AG04449 (cell line): ENCODE measurements around the gene STOM.
A peak's percentile ranks its signal among the peaks of the same experiment; 100 is the strongest.

ENCODE experiments used
- CTCF ChIA-PET: fragments of 350-600 bp; formaldehyde crosslinking; extraction: SDS; loops from one replicate; lab custom pipeline; 2021; ENCODE audit warnings: antibody characterized with exemption; lab: Yijun Ruan, JAX
- POLR2A ChIA-PET: fragments of 400-600, 350-600 bp; formaldehyde crosslinking; extraction: SDS; loops from one replicate; lab custom pipeline; 2020; ENCODE audit warnings: antibody characterized with exemption, inconsistent platforms; lab: Yijun Ruan, JAX
- DNase-seq: peaks from one replicate; pipeline ENCODE4 v3.0.0-alpha.2; 2010; ENCODE audit warnings: low read depth, low spot score
- H3K4me3 ChIP-seq: 2 replicates; pipeline ENCODE4 v1.5.1; 2011; ENCODE audit warnings: low read depth, mild to moderate bottlenecking, control low read depth, low read length
- CTCF ChIP-seq: IDR thresholded peaks from one replicate; pipeline ENCODE4 v1.5.1; 2011; ENCODE audit warnings: mild to moderate bottlenecking, moderate library complexity, low read length, control low read depth, inconsistent platforms; ENCODE audit not compliant: insufficient read depth; ENCODE audit errors: missing control alignments

STOM gene

GRCh38 chr9:121369595-121370265 is at the start of gene STOM:
STOM (minus strand) TSS chr9:121370250; CDS start chr9:121370187, 63 bp downstream.
- DNase-seq: no peak
- H3K4me3 ChIP-seq: peak within 1 kb of the TSS; percentile 82
- CTCF ChIA-PET: interaction anchor here (0.9 to 1.4 kb wide), 5 partner anchors 8 to 156 kb away, joined by 3 to 11 read pairs (median 4); no protein-coding TSS in a partner anchor
- TF ChIP-seq CTCF: no peak
- POLR2A ChIA-PET: interaction anchor here (0.7 to 0.8 kb wide), 2 partner anchors 9 to 28 kb away, joined by 3 to 4 read pairs; no protein-coding TSS in a partner anchor

- POLR2A ChIA-PET: no interaction called here
Observed at GRCh38 chr9:121411993-121412392, 41.9 kb upstream of the STOM start.

GRCh38 chr9:121405899-121406298 is 35.8 kb upstream of the STOM start:
- ChIA-PET CTCF (interaction anchor here (0.8 to 29.4 kb wide), 4 partner anchors 12 to 192 kb away, joined by 3 to 597 read pairs (median 7); no protein-coding TSS in a partner anchor), POLR2A (no interaction called here)
- no peak for DNase-seq
- TF ChIP-seq CTCF: no peak
- H3K4me3 ChIP-seq: no peak overlapping the region

More at GRCh38 chr9:121411993-121412392, 41.9 kb upstream of the STOM start:
- CTCF ChIA-PET: interaction anchor here (1.0 to 29.4 kb wide), 3 partner anchors 10 to 94 kb away, joined by 4 to 597 read pairs (median 5); no protein-coding TSS in a partner anchor
- H3K4me3 ChIP-seq: no peak overlapping the region
- no peak for DNase-seq
- TF ChIP-seq CTCF: no peak

- TF ChIP-seq CTCF: no peak
- ChIA-PET CTCF (interaction anchor here (1.9 to 29.4 kb wide), 4 partner anchors 87 to 424 kb away, joined by 6 to 597 read pairs (median 124); no protein-coding TSS in a partner anchor), POLR2A (no interaction called here)
- DNase-seq: no peak
- H3K4me3 ChIP-seq: no peak overlapping the region
Observed at GRCh38 chr9:121404906-121405305, 34.9 kb upstream of the STOM start.

GRCh38 chr9:121399883-121400607 is 30.0 kb upstream of the STOM start:
- CTCF ChIA-PET: interaction anchor here (0.6 to 29.4 kb wide), 50 partner anchors 9 to 657 kb away, joined by 3 to 597 read pairs (median 4); partner anchors contain the start of gene GSN
- peak; percentile 28 for TF ChIP-seq CTCF
- H3K4me3 ChIP-seq: no peak overlapping the region
- POLR2A ChIA-PET: no interaction called here
- DNase-seq: peak; percentile 37
